Measurements from ENCODE around the gene FRMD3. TPM values are rescaled to one million over a fixed set of nuclear protein-coding genes. Genes with fewer than 3 reads are reported as not detected.

Gene FRMD3
- total RNA-seq, 4 donors from 2014 or later = 10.4 to 19.6 (median 16.4) TPM

- TF ChIP-seq CTCF (IDR thresholded peaks at IDR 0.05; ENCODE audit: low read depth) = no peak
These were observed 92.4 kb downstream of the FRMD3 start for GRCh38 chr9:83445703-83446265.

GRCh38 chr9:83444110-83444509 lies 94.1 kb downstream of the FRMD3 start:
- TF ChIP-seq CTCF (IDR thresholded peaks at IDR 0.05; ENCODE audit: low read depth) = no peak

GRCh38 chr9:83441390-83441789 lies 96.8 kb downstream of the FRMD3 start:
- TF ChIP-seq CTCF (IDR thresholded peaks at IDR 0.05; ENCODE audit: low read depth) = no peak

GRCh38 chr9:83440641-83441040 lies 97.6 kb downstream of the FRMD3 start:
- no peak for TF ChIP-seq CTCF (IDR thresholded peaks at IDR 0.05; ENCODE audit: low read depth)

- no peak for TF ChIP-seq CTCF (IDR thresholded peaks at IDR 0.05; ENCODE audit: low read depth)
These were observed 102.9 kb downstream of the FRMD3 start for GRCh38 chr9:83435301-83435700.

- TF ChIP-seq CTCF (IDR thresholded peaks at IDR 0.05; ENCODE audit: low read depth) = no peak
These were observed 103.9 kb downstream of the FRMD3 start for GRCh38 chr9:83434254-83434653.

- TF ChIP-seq CTCF (IDR thresholded peaks at IDR 0.05; ENCODE audit: low read depth) = no peak
These were observed 104.4 kb downstream of the FRMD3 start for GRCh38 chr9:83433846-83434245.
